GM18519 (cell line): Measurements from ENCODE around the gene SCFD2.
"Not testable (repeated sequence)": the region's sequence is repeated elsewhere in the genome, so short reads cannot be mapped to it uniquely, and the experiment has no call there.

ENCODE experiments used
- ATAC-seq: cut with Tn5 transposase; IDR thresholded peaks from one replicate; pipeline ENCODE4 v1.9.1; 2021; ENCODE audit warnings: mild to moderate bottlenecking, moderate library complexity; ENCODE audit not compliant: unreplicated experiment, low FRiP score

Gene SCFD2

GRCh38 chr4:53195815-53196661 is 169.8 kb downstream of the SCFD2 start:
- no peak for ATAC-seq

GRCh38 chr4:53194727-53195126 is 171.1 kb downstream of the SCFD2 start:
- no peak for ATAC-seq

GRCh38 chr4:53193111-53193510 is 172.8 kb downstream of the SCFD2 start:
- ATAC-seq: no peak

GRCh38 chr4:53192496-53192895 is 173.4 kb downstream of the SCFD2 start:
- no peak for ATAC-seq

GRCh38 chr4:53191997-53192396 is 173.9 kb downstream of the SCFD2 start:
- no peak for ATAC-seq

GRCh38 chr4:53189011-53189410 is 176.8 kb downstream of the SCFD2 start:
- no peak for ATAC-seq

GRCh38 chr4:53186714-53187358 is 179.0 kb downstream of the SCFD2 start:
- no peak for ATAC-seq

- ATAC-seq: no peak
These were observed 179.8 kb downstream of the SCFD2 start for GRCh38 chr4:53185869-53186585.

- no peak for ATAC-seq
These were observed 182.1 kb downstream of the SCFD2 start for GRCh38 chr4:53183754-53184153.

GRCh38 chr4:53177751-53178150 is 188.1 kb downstream of the SCFD2 start:
- ATAC-seq: not testable (repeated sequence)

GRCh38 chr4:53175640-53176039 is 190.2 kb downstream of the SCFD2 start:
- ATAC-seq: no peak

- no peak for ATAC-seq
These were observed 191.0 kb downstream of the SCFD2 start for GRCh38 chr4:53174823-53175222.

- no peak for ATAC-seq
These were observed 192.3 kb downstream of the SCFD2 start for GRCh38 chr4:53173576-53173975.

- no peak for ATAC-seq
These were observed 194.1 kb downstream of the SCFD2 start for GRCh38 chr4:53171797-53172196.

GRCh38 chr4:53169695-53170617 is 195.9 kb downstream of the SCFD2 start:
- no peak for ATAC-seq

GRCh38 chr4:53168228-53168627 is 197.6 kb downstream of the SCFD2 start:
- no peak for ATAC-seq

- no peak for ATAC-seq
These were observed 202.9 kb downstream of the SCFD2 start for GRCh38 chr4:53162969-53163368.

GRCh38 chr4:53161787-53162433 is 204.0 kb downstream of the SCFD2 start:
- ATAC-seq: no peak

- ATAC-seq: no peak
These were observed 204.6 kb downstream of the SCFD2 start for GRCh38 chr4:53161051-53161786.
